ENCODE measurements around the gene SPCS1. TPM values are rescaled to one million over a fixed set of nuclear protein-coding genes. Genes with fewer than 3 reads are reported as not detected.

The SPCS1 gene
- total RNA-seq, 1 experiment from 2014 or later: 124 TPM

Other genes starting within 250 kb of the SPCS1 start
- gene STAB1, start 210.8 kb upstream of the SPCS1 start, total RNA-seq (2021; ENCODE audit: unreplicated experiment): 0.44 TPM
- 125 TPM for gene NT5DC2, start 172.2 kb upstream of the SPCS1 start, total RNA-seq (2021; ENCODE audit: unreplicated experiment)
- 14.1 TPM for gene UQCC5, start 169.5 kb upstream of the SPCS1 start, total RNA-seq (2021; ENCODE audit: unreplicated experiment)
- gene PBRM1, start 20.2 kb upstream of the SPCS1 start, total RNA-seq (2021; ENCODE audit: unreplicated experiment): 40.0 TPM
- 205 TPM for gene GNL3, start 20.1 kb upstream of the SPCS1 start, total RNA-seq (2021; ENCODE audit: unreplicated experiment)
- gene GLT8D1, start 315 bp upstream of the SPCS1 start, total RNA-seq (2021; ENCODE audit: unreplicated experiment): 42.1 TPM
- gene NEK4, start 64.8 kb downstream of the SPCS1 start, total RNA-seq (2021; ENCODE audit: unreplicated experiment): 36.2 TPM
- 0.37 TPM for gene ITIH1, start 71.5 kb downstream of the SPCS1 start, total RNA-seq (2021; ENCODE audit: unreplicated experiment)
- 0.44 TPM for gene ITIH3, start 88.7 kb downstream of the SPCS1 start, total RNA-seq (2021; ENCODE audit: unreplicated experiment)
- gene ITIH4, start 124.6 kb downstream of the SPCS1 start, total RNA-seq (2021; ENCODE audit: unreplicated experiment): 4.1 TPM
- 0.44 TPM for gene MUSTN1, start 128.9 kb downstream of the SPCS1 start, total RNA-seq (2021; ENCODE audit: unreplicated experiment)
- 20.2 TPM for gene STIMATE, start 191.4 kb downstream of the SPCS1 start, total RNA-seq (2021; ENCODE audit: unreplicated experiment)